Lower leg skin (tissue), 3 donors: Measurements from ENCODE around the gene BABAM2.

Source experiments
- CTCF ChIP-seq, 3 donors: fragments of 450-650 bp; IDR thresholded peaks; one replicate each; pipeline ENCODE4 v1.5.1; 2016; ENCODE audit warnings: antibody characterized with exemption in 3 of 3, mild to moderate bottlenecking in 3 of 3, moderate library complexity in 2 of 3
- POLR2A ChIP-seq, 2 donors: fragments of 450-650 bp; IDR thresholded peaks; one replicate each; pipeline ENCODE4 v1.6.1; 2016 to 2017; ENCODE audit warnings: antibody characterized with exemption in 2 of 2, mild to moderate bottlenecking in 1 of 2, moderate library complexity in 1 of 2

- TF ChIP-seq CTCF (IDR thresholded peaks at IDR 0.05) (no peak), POLR2A (IDR thresholded peaks at IDR 0.05) (no peak)
Observed at GRCh38 chr2:28319118-28320008, 428.8 kb downstream of the BABAM2 start.
